Measurements from ENCODE around the gene APOB. TPM values are rescaled to one million over a fixed set of nuclear protein-coding genes. Genes with fewer than 3 reads are reported as not detected.

Gene APOB
- total RNA-seq, 2 experiments from 2014 or later = not detected

DNA sequence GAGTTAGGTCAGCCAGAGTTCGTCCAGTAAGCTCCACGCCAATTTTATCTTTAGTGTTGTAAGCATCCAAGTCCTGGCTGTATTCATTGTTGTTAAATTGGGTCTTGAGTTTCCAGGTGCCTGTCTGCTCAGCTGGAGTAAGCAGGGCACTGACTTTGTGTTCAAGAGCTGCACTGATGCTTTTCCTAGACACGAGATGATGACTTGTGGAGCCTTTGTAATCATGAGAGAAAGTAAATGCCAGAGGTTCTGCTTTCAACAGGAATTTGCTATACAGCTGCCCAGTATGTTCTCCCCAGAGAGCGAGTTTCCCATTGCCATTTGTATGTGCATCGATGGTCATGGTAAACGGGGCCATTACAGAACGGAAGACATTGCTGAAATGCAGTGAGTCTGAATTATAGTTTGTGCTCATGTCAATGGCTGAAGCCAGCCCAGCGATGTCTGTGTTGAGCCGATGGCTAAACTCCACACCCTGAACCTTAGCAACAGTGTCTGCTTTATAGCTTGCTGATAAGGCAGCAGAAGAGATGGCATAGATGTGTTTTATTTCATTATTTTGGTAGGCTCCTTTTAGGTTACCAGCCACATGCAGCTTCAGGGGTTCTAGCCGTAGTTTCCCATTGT is 32.9 kb downstream of the APOB start:
- no peak overlapping the region for H3K4me3 Mint-ChIP-seq
- DNase-seq (no peak), ATAC-seq (no peak)
- no peaks in the 10 kb centered on the region for H3K4me1 Mint-ChIP-seq
- H3K27ac Mint-ChIP-seq = no peak overlapping the region
- peaks cover 3% of the 10 kb centered on the region for H3K27me3 Mint-ChIP-seq
- intact Hi-C loops (cut with DNase I, micrococcal nuclease) = no loop called here
- H3K9me3 Mint-ChIP-seq (ENCODE audit: low read depth) = no peaks in the 10 kb centered on the region
- ChIA-PET POLR2A (no interaction called here), CTCF (interaction anchor here (1.1 kb wide), 1 partner anchor 15 kb away, joined by 3 read pairs; no protein-coding TSS in a partner anchor)
- H3K36me3 Mint-ChIP-seq (ENCODE audit: low read depth) = no peaks in the 10 kb centered on the region

DNA sequence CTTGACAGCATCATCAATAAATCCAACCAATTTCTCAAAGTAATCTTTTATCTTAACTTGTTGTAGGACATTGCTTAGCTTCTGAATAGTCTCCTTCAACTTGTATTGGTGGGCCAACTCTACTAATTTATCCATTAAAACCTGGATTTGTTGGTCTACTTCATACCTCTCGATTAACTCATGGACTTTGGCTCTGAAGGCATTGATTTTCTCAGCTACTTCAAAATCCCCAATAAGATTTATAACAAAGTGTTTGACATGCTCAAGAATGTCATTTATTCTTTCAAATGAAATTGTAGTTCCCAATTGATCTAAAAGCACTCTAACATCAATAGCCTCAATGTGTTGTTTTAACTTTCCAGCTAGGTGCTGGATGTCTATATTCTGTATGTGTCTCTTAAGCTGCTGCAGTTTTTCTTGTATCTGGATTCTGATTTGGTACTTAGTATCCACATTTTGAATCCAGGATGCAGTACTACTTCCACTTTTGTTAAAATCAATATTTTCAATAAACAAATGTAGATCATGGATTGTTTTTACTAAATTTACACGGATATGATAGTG is 34.1 kb downstream of the APOB start:
- Mint-ChIP-seq H3K36me3 (ENCODE audit: low read depth) (no peaks in the 10 kb centered on the region), H3K27me3 (peaks cover 3% of the 10 kb centered on the region), H3K27ac (no peak overlapping the region), H3K4me1 (no peaks in the 10 kb centered on the region), H3K4me3 (no peak overlapping the region), H3K9me3 (ENCODE audit: low read depth) (no peaks in the 10 kb centered on the region)
- intact Hi-C loops (cut with DNase I, micrococcal nuclease) = no loop called here
- no peak for ATAC-seq
- ChIA-PET POLR2A (no interaction called here), CTCF (interaction anchor here (1.0 kb wide), 2 partner anchors 10 to 24 kb away, joined by 3 read pairs; no protein-coding TSS in a partner anchor)
- DNase-seq = no peak

DNA sequence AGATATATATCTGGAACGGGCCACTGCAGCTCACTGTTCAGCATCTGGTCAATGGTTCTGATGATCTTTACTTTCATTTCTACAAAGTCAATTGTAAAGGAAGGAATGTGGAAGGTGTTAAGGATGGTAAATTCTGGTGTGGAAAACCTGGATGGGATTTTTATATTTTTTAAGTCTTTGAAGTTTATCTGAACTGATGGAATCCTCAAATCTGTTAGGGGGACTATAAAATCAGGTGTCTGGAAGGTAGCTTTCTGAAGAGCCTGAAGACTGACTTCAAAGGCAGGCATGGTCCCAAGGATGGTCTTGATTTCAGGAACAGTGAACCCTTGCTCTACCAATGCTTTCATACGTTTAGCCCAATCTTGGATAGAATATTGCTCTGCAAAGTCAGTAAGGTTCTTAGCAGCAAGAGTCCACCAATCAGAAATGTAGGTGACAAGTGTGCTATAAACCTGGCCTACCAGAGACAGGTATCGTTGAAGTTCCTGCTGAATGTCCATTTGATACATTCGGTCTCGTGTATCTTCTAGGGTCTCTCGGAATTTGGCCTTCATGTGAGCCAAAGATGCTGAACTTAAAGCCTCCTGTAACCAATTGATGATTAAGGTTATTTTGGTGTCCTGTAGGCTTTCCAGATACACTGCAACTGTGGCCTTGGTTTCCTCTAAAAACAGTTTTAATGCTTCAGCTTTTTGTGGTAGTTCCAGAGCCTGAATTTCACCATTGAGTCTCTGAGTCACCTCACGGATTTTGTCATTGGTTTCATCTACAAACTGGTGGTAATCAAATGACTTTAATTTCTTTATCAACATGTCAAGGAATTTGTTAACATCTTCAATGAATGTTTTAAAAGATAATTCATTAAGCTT is 34.8 kb downstream of the APOB start:
- POLR2A ChIA-PET = no interaction called here
- no peak overlapping the region for H3K27ac Mint-ChIP-seq
- intact Hi-C loops (cut with DNase I, micrococcal nuclease) = no loop called here
- ATAC-seq (no peak), DNase-seq (no peak)
- CTCF ChIA-PET = interaction anchor here (1.0 kb wide), 2 partner anchors 9 to 24 kb away, joined by 3 read pairs; no protein-coding TSS in a partner anchor
- no peak overlapping the region for H3K4me3 Mint-ChIP-seq
- peaks cover 3% of the 10 kb centered on the region for H3K27me3 Mint-ChIP-seq
- H3K36me3 Mint-ChIP-seq (ENCODE audit: low read depth) = no peaks in the 10 kb centered on the region
- no peaks in the 10 kb centered on the region for H3K9me3 Mint-ChIP-seq (ENCODE audit: low read depth)
- no peaks in the 10 kb centered on the region for H3K4me1 Mint-ChIP-seq

DNA sequence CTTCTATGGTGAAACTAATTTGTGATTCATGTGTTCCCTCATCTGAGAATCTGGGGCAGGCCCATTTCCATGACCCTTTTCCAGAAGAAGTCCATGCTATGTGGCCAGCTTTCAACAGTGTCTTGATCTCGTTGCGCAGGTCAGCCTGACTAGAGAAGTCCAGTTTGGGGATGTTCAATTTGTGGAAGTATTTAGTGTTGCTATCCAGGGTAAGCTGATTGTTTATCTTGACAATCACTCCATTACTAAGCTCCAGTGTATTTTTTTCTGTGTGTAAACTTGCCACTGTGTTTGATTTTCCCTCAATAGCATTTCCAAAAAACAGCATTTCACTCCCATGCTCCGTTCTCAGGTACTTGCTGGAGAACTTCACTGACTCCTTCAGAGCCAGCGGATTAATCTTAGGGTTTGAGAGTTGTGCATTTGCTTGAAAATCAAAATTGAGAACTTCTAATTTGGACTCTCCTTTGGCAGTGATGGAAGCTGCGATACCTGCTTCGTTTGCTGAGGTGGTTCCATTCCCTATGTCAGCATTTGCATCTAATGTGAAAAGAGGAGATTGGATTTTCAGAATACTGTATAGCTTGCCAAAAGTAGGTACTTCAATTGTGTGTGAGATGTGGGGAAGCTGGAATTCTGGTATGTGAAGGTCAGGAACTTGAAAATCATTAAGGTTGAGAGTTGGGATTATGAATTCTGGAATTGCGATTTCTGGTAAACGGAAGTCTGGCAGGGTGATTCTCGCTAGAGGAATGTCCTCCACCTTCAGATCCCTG is 35.7 kb downstream of the APOB start:
- Mint-ChIP-seq H3K4me3 (no peak overlapping the region), H3K36me3 (ENCODE audit: low read depth) (no peaks in the 10 kb centered on the region), H3K27ac (no peak overlapping the region), H3K9me3 (ENCODE audit: low read depth) (no peaks in the 10 kb centered on the region), H3K27me3 (no peaks in the 10 kb centered on the region), H3K4me1 (no peaks in the 10 kb centered on the region)
- intact Hi-C loops (cut with DNase I, micrococcal nuclease) = no loop called here
- DNase-seq = no peak
- CTCF ChIA-PET = no interaction called here
- ATAC-seq = no peak
- POLR2A ChIA-PET = no interaction called here

DNA sequence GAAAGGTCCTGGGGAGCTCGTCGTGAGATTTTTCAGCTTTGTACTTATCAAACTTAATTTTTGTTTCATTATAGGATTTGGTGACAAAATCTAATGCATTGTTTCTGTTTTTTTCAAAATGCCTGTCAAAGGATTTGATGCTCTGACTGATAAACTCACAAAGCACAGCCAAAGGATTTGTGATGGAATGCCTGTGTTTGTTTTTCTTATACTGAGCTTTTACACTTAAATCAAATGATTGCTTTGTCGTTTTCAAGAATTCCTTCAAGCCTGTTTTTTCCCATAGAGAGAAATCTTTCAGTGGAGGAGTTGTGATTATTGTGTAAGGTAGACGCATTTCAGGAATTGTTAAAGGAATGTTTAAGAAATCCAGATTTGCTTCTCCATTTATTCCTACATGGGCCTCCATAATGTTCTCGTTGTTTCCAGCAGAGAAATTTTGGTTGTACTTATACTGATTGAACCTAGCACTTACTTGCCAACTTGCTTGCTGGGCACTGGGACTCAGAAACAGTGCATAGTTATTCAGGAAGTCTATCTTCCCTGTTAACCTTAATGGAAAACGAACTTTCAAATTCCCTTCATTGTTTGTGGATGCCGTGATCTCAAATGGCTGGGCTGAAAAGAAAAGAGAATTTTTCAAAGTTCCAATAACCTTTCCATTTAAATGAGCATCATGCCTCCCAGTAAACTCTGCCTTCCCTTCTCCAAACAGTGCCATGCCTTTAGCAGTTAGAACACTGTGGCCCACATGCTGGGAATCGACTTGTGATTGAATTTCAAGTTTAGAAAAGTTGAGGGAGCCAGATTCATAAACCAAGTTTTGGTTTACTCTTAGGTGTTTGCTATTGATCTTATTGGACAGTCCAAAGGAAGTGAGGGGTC is 36.5 kb downstream of the APOB start:
- DNase-seq (no peak), ATAC-seq (no peak)
- CTCF ChIA-PET = no interaction called here
- POLR2A ChIA-PET = no interaction called here
- Mint-ChIP-seq H3K4me1 (no peaks in the 10 kb centered on the region), H3K4me3 (no peak overlapping the region), H3K9me3 (ENCODE audit: low read depth) (no peaks in the 10 kb centered on the region), H3K36me3 (ENCODE audit: low read depth) (no peaks in the 10 kb centered on the region), H3K27me3 (no peaks in the 10 kb centered on the region), H3K27ac (no peak overlapping the region)
- intact Hi-C loops (cut with DNase I, micrococcal nuclease) = no loop called here

DNA sequence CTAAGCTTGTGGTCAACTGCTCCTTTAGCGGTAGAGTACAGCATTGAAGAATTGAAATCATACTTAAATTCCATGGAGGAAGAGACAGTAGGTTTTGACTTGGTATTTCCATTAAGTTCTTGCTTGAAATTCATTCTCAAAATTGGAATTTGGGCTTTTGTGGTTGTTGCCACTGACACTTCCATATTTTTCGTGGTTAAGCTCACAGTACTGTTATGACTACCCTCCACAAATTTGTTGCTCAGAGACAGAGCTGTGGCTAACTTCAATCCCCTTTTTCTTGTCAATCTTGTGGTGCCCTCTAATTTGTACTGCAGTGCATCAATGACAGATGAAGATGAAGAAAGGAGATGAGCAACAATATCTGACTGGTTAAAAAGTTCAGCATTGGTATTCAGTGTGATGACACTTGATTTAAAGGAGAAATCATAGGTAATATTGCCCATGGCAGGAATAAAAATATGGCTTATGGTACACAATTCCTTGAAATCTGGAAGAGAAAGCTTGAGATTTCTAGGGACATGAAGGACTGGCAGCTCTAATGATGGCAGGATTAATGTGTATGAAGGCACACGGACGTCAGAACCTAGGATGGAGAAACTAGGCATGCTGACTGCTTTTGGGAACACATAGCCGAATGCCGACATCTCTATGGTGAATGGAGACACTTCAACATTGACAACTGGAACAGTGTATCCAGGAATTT is 37.3 kb downstream of the APOB start:
- ChIA-PET CTCF (no interaction called here), POLR2A (no interaction called here)
- Mint-ChIP-seq H3K27me3 (no peaks in the 10 kb centered on the region), H3K4me1 (no peaks in the 10 kb centered on the region), H3K9me3 (ENCODE audit: low read depth) (no peaks in the 10 kb centered on the region), H3K36me3 (ENCODE audit: low read depth) (no peaks in the 10 kb centered on the region), H3K27ac (no peak overlapping the region), H3K4me3 (no peak overlapping the region)
- intact Hi-C loops (cut with DNase I, micrococcal nuclease) = no loop called here
- ATAC-seq (no peak), DNase-seq (no peak)

DNA sequence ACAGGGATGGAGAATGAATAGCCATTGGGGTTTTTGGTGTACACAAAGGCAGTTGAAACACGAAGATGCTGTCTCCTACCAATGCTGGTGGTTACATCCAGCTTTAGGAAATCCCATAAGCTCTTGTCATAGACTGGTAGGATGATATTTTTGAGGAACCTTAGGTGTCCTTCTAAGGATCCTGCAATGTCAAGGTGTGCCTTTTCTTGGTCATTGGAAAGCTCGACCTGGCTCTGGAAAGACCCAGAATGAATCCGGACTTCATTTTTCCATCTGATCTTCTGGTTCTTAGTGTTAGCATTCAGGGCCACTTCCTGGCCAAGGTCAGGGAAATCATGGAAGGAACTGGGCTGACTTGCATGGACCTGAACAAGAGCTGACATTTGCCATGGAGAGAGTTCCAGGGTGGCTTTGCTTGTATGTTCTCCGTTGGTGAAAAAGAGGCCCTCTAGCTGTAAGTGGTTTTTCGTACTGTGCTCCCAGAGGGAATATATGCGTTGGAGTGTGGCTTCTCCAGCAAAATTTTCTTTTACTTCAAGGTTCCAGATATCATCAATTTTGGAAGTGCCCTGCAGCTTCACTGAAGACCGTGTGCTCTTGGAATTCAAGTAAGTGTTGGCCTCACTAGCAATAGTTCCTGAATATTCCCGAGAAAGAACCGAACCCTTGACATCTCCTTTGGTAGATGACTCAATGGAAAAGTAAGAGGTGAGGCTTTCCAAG is 38.0 kb downstream of the APOB start:
- no peak for ATAC-seq
- POLR2A ChIA-PET = no interaction called here
- Mint-ChIP-seq H3K9me3 (ENCODE audit: low read depth) (no peaks in the 10 kb centered on the region), H3K27ac (no peak overlapping the region), H3K36me3 (ENCODE audit: low read depth) (no peaks in the 10 kb centered on the region), H3K4me3 (no peak overlapping the region), H3K27me3 (peaks cover 4% of the 10 kb centered on the region), H3K4me1 (no peaks in the 10 kb centered on the region)
- no peak for DNase-seq
- CTCF ChIA-PET = no interaction called here
- intact Hi-C loops (cut with DNase I, micrococcal nuclease) = no loop called here

DNA sequence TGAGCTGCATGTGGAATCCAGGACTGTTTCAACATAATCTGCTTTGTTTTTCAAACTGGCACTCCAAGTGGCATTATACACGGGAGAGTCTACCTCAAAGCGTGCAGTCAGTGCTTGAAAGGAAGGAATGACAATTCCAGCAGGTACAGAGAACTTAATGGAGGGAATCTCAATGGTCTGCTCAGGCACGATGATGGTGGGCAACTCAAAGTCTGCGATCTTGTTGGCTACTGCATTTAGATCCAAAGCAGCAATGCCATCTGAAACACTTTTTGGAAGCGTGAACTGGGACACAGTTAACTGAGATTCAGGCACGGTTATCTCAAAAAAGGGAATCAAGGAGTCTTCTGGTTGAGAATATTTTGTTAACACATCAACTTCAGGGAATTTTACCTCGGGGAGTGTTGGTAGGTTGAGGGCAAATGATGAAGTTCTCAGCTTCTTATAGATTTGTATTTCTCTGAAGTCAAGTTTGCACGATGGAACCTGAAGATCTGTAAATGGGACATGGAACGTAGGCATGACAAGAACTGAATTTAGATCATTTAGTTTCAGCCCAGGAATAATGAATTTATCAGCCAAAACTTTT is 38.7 kb downstream of the APOB start:
- no peaks in the 10 kb centered on the region for H3K36me3 Mint-ChIP-seq (ENCODE audit: low read depth)
- H3K27ac Mint-ChIP-seq = no peak overlapping the region
- ChIA-PET CTCF (no interaction called here), POLR2A (no interaction called here)
- no peaks in the 10 kb centered on the region for H3K9me3 Mint-ChIP-seq (ENCODE audit: low read depth)
- no peaks in the 10 kb centered on the region for H3K4me1 Mint-ChIP-seq
- intact Hi-C loops (cut with DNase I, micrococcal nuclease) = no loop called here
- DNase-seq (no peak), ATAC-seq (no peak)
- peaks cover 4% of the 10 kb centered on the region for H3K27me3 Mint-ChIP-seq
- no peak overlapping the region for H3K4me3 Mint-ChIP-seq

DNA sequence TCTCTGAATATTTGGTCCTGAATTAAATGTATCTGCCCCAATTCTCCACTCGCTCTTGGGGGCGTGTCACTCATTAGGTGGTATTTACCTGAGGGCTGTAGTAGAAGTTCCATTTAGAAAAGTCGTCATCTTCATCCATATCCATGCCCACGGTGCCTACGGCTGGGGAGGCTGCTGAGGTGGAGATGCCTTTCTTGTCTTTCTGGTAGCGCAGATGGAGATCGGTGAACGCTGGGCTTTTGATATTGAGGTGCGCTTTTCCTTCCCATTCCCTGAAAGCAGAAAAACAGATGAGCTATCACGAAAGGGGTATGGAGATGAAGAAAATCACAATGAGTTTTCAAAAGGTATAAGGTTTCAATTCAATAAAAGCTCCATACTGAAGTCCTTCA is 39.7 kb downstream of the APOB start:
- DNase-seq = no peak
- CTCF ChIA-PET = no interaction called here
- no peak overlapping the region for H3K4me3 Mint-ChIP-seq
- H3K9me3 Mint-ChIP-seq (ENCODE audit: low read depth) = no peaks in the 10 kb centered on the region
- peaks cover 4% of the 10 kb centered on the region for H3K27me3 Mint-ChIP-seq
- H3K4me1 Mint-ChIP-seq = no peaks in the 10 kb centered on the region
- ATAC-seq = no peak
- H3K36me3 Mint-ChIP-seq (ENCODE audit: low read depth) = no peaks in the 10 kb centered on the region
- no peak overlapping the region for H3K27ac Mint-ChIP-seq
- intact Hi-C loops (cut with DNase I, micrococcal nuclease) = no loop called here
- POLR2A ChIA-PET = no interaction called here

DNA sequence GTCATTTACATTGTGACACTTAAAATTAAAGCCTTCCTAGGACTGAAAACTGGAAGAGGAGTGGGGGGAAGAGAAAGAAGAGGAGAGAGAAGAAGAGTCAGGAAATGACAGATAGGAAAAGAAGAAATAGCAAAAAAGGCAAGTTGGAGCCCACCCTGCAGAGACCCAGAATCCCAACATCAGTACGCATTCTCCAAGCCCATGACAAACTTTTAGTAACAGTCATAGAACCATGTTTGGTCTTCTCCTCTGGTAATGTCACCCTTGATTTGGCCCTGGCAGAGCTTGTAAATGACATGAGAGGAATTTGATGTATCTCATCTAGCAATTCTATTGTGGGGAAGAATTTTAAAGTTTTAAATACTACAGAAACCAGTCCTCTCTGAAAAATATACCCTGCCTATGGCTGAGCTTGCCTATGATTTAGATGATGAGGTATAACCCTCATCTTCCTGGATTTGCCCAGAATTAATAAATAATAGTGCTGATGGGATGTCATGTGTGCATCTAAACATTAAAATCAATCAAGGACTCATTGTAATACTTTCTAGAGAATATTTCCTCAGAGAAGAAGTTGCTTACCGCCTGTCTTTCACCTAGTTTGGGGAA is 40.2 kb downstream of the APOB start:
- ChIA-PET POLR2A (no interaction called here), CTCF (interaction anchor here (0.6 kb wide), 1 partner anchor 107 kb away, joined by 3 read pairs; no protein-coding TSS in a partner anchor)
- no peaks in the 10 kb centered on the region for H3K4me1 Mint-ChIP-seq
- DNase-seq = no peak
- H3K27me3 Mint-ChIP-seq = peaks cover 4% of the 10 kb centered on the region
- no peaks in the 10 kb centered on the region for H3K9me3 Mint-ChIP-seq (ENCODE audit: low read depth)
- no peak overlapping the region for H3K4me3 Mint-ChIP-seq
- intact Hi-C loops (cut with DNase I, micrococcal nuclease) = no loop called here
- H3K36me3 Mint-ChIP-seq (ENCODE audit: low read depth) = no peaks in the 10 kb centered on the region
- no peak overlapping the region for H3K27ac Mint-ChIP-seq
- no peak for ATAC-seq
